Choroid plexus epithelial cell (primary cell): ENCODE results near the gene DUOX2.

Experiments used
- DNase-seq: peaks from one replicate; pipeline ENCODE4 v3.0.0-alpha.2; 2010; ENCODE audit warnings: low read depth
- H3K4me3 ChIP-seq: 2 replicates; pipeline ENCODE4 v1.5.1; 2011; ENCODE audit warnings: low read depth, mild to moderate bottlenecking, control low read depth, low read length, moderate library complexity
- CTCF ChIP-seq: conservative IDR thresholded peaks from 2 replicates; pipeline ENCODE4 v1.5.1; 2011; ENCODE audit warnings: low read depth, mild to moderate bottlenecking, control low read depth, inconsistent platforms, low read length, moderate library complexity

Gene DUOX2

GRCh38 chr15:45126535-45127158 is 12.7 kb upstream of the DUOX2 start:
- no peak overlapping the region for H3K4me3 ChIP-seq
- DNase-seq: peak; percentile 54
- peak; percentile 77 for TF ChIP-seq CTCF

- no peak for TF ChIP-seq CTCF
- no peak for DNase-seq
- no peak overlapping the region for H3K4me3 ChIP-seq
Measured at GRCh38 chr15:45123397-45123796, 9.4 kb upstream of the DUOX2 start.

GRCh38 chr15:45122719-45123118 is 8.7 kb upstream of the DUOX2 start:
- no peak for TF ChIP-seq CTCF
- H3K4me3 ChIP-seq: no peak overlapping the region
- no peak for DNase-seq

- no peak for TF ChIP-seq CTCF
- DNase-seq: peak; percentile 76
- H3K4me3 ChIP-seq: no peak overlapping the region
Measured at GRCh38 chr15:45121706-45122417, 7.9 kb upstream of the DUOX2 start.

- DNase-seq: no peak
- H3K4me3 ChIP-seq: no peak overlapping the region
- TF ChIP-seq CTCF: no peak
Measured at GRCh38 chr15:45121020-45121419, 7.0 kb upstream of the DUOX2 start.

GRCh38 chr15:45120081-45120972 is 6.4 kb upstream of the DUOX2 start:
- DNase-seq: no peak
- no peak for TF ChIP-seq CTCF

More at GRCh38 chr15:45120081-45120972, 6.4 kb upstream of the DUOX2 start:
- H3K4me3 ChIP-seq: no peak overlapping the region
